Fibroblast of lung (primary cell): Measurements from ENCODE around the gene SLC38A2. TPM values are rescaled to one million over a fixed set of nuclear protein-coding genes. Genes with fewer than 3 reads are reported as not detected.

Experiments used
- DNase-seq, 2 donors: peaks; one replicate each; pipeline versions ENCODE4 v3.0.0 to v3.0.0-alpha.2; 2010; ENCODE audit warnings: low read depth in 2 of 2
- H2AFZ ChIP-seq: 2 replicates; pipeline ENCODE4 v1.5.1; 2012; ENCODE audit warnings: low read length, control low read depth, inconsistent platforms
- H3K27ac ChIP-seq: 2 replicates; pipeline ENCODE4 v1.5.1; 2011; ENCODE audit warnings: low read length, control low read depth; ENCODE audit not compliant: insufficient read depth
- H3K27me3 ChIP-seq: 2 replicates; pipeline ENCODE4 v1.5.1; 2011; ENCODE audit warnings: mild to moderate bottlenecking, low read length; ENCODE audit not compliant: control insufficient read depth, insufficient read depth
- H3K36me3 ChIP-seq: 2 replicates; pipeline ENCODE4 v1.5.1; 2011; ENCODE audit warnings: low read length; ENCODE audit not compliant: control insufficient read depth, insufficient read depth
- H3K4me1 ChIP-seq: 2 replicates; pipeline ENCODE4 v1.5.1; 2011; ENCODE audit warnings: low read length; ENCODE audit not compliant: control insufficient read depth, insufficient read depth; ENCODE audit errors: extremely low read depth
- H3K4me2 ChIP-seq: 2 replicates; pipeline ENCODE4 v1.5.1; 2011; ENCODE audit warnings: low read length, control low read depth; ENCODE audit not compliant: insufficient read depth; ENCODE audit errors: extremely low read depth
- H3K4me3 ChIP-seq, 4 experiments: fragments of 200-600 bp in 1 of 4; sonication (generic) in 1 of 4; replicated peaks in 1 of 4; 2 replicates each; pipeline ENCODE4 v1.5.1; 2011 to 2016; ENCODE audit warnings: low read length in 4 of 4, low read depth in 3 of 4, mild to moderate bottlenecking in 3 of 4, control low read depth in 2 of 4, inconsistent platforms in 1 of 4, mixed read lengths in 1 of 4; ENCODE audit not compliant: insufficient read depth in 1 of 4; ENCODE audit errors: control extremely low read depth in 1 of 4
- H3K79me2 ChIP-seq: 2 replicates; pipeline ENCODE4 v1.5.1; 2012; ENCODE audit warnings: mild to moderate bottlenecking, low read length, inconsistent platforms; ENCODE audit not compliant: control insufficient read depth, insufficient read depth
- H3K9ac ChIP-seq: 2 replicates; pipeline ENCODE4 v1.5.1; 2011; ENCODE audit warnings: mild to moderate bottlenecking, low read length, control low read depth; ENCODE audit not compliant: insufficient read depth
- H3K9me3 ChIP-seq: 2 replicates; pipeline ENCODE4 v1.5.1; 2012; ENCODE audit warnings: low read depth, low read length; ENCODE audit not compliant: control insufficient read depth, insufficient read depth
- H4K20me1 ChIP-seq: 2 replicates; pipeline ENCODE4 v1.5.1; 2011; ENCODE audit warnings: low read length; ENCODE audit not compliant: control insufficient read depth, insufficient read depth; ENCODE audit errors: extremely low read depth
- EZH2 ChIP-seq: IDR thresholded peaks from 2 replicates; pipeline ENCODE4 v1.5.1; 2012; ENCODE audit warnings: low read length, control low read depth, mild to moderate bottlenecking; ENCODE audit errors: missing control alignments
- polyA plus RNA-seq, 2 donors: library from polyadenylated mRNA; depleted of rRNA in 1 of 2; stranded (reverse) in 1 of 2; unstranded in 1 of 2; fragments of >200 nt; gene quantifications; 2 replicates each; pipeline ENCODE4 v1.2.1, GENCODE V29; 2011 to 2012; ENCODE audit warnings: missing spikeins in 1 of 2
- total RNA-seq: library from RNA; depleted of rRNA; stranded (reverse); fragments of >200 nt; gene quantifications from 2 replicates; pipeline ENCODE4 v1.2.1, GENCODE V29; 2014
- TF ChIP-seq, protein P1 (sequence below), 2 donors: IDR thresholded peaks in 1 of 2; conservative IDR thresholded peaks in 1 of 2; 1 replicate in 1 of 2; 2 replicates in 1 of 2; pipeline ENCODE4 v1.5.1; 2011 to 2012; ENCODE audit warnings: low read length in 2 of 2, control low read depth in 1 of 2, inconsistent platforms in 1 of 2, low read depth in 1 of 2, mild to moderate bottlenecking in 1 of 2

Gene SLC38A2
- total and polyA plus RNA-seq, 2 donors (not counting 1 experiment from before 2014, with no cell fraction given): 940 to 1,357 TPM

GRCh38 chr12:46370792-46371717 is 1.5 kb downstream of the SLC38A2 start:
- H3K4me1 ChIP-seq: peaks cover 7% of the 10 kb centered on the region
- peak; percentile 83 to 85 for DNase-seq

GRCh38 chr12:46370380-46370734 is 2.2 kb downstream of the SLC38A2 start:
- Histone ChIP-seq H2AFZ (no peak overlapping the region), H3K4me3 (peak overlapping the region; percentile 64 to 89 (median 82)), H3K4me1 (peaks cover 8% of the 10 kb centered on the region), H3K36me3 (peaks cover 19% of the 10 kb centered on the region), H3K9me3 (no peaks in the 10 kb centered on the region), H3K27ac (peak overlapping the region; percentile 98), H4K20me1 (peaks cover 23% of the 10 kb centered on the region), H3K4me2 (peak overlapping the region; percentile 99), H3K27me3 (no peaks in the 10 kb centered on the region), H3K79me2 (peaks cover 88% of the 10 kb centered on the region), H3K9ac (peak overlapping the region; percentile 92)
- peak in 1 of 2 donors; percentile 46 for DNase-seq
- TF ChIP-seq, protein P1, sequence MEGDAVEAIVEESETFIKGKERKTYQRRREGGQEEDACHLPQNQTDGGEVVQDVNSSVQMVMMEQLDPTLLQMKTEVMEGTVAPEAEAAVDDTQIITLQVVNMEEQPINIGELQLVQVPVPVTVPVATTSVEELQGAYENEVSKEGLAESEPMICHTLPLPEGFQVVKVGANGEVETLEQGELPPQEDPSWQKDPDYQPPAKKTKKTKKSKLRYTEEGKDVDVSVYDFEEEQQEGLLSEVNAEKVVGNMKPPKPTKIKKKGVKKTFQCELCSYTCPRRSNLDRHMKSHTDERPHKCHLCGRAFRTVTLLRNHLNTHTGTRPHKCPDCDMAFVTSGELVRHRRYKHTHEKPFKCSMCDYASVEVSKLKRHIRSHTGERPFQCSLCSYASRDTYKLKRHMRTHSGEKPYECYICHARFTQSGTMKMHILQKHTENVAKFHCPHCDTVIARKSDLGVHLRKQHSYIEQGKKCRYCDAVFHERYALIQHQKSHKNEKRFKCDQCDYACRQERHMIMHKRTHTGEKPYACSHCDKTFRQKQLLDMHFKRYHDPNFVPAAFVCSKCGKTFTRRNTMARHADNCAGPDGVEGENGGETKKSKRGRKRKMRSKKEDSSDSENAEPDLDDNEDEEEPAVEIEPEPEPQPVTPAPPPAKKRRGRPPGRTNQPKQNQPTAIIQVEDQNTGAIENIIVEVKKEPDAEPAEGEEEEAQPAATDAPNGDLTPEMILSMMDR (conservative IDR thresholded peaks at IDR 0.05 in 1 of 2, IDR thresholded peaks at IDR 0.05 in 1 of 2; ENCODE audit: low read depth in 1 of 2, low read length in 2 of 2): no peak
- no peak for TF ChIP-seq EZH2

More at GRCh38 chr12:46370792-46371717, 1.5 kb downstream of the SLC38A2 start:
- H2AFZ ChIP-seq: no peak overlapping the region
- H3K9me3 ChIP-seq: no peaks in the 10 kb centered on the region
- TF ChIP-seq EZH2: no peak
- TF ChIP-seq, protein P1 (conservative IDR thresholded peaks at IDR 0.05 in 1 of 2, IDR thresholded peaks at IDR 0.05 in 1 of 2; ENCODE audit: low read depth in 1 of 2, low read length in 2 of 2): no peak
- peak overlapping the region; percentile 98 for H3K27ac ChIP-seq
- H3K4me2 ChIP-seq: no peak overlapping the region
- H3K9ac ChIP-seq: peak overlapping the region; percentile 92
- H3K27me3 ChIP-seq: no peaks in the 10 kb centered on the region
- peaks cover 15% of the 10 kb centered on the region for H3K36me3 ChIP-seq
- H4K20me1 ChIP-seq: peaks cover 23% of the 10 kb centered on the region
- peaks cover 81% of the 10 kb centered on the region for H3K79me2 ChIP-seq
- H3K4me3 ChIP-seq: peak overlapping the region; percentile 64 to 89 (median 82)

- Histone ChIP-seq H3K9ac (peak overlapping the region; percentile 92), H3K9me3 (no peaks in the 10 kb centered on the region), H3K4me1 (peaks cover 8% of the 10 kb centered on the region), H3K79me2 (peaks cover 94% of the 10 kb centered on the region), H3K4me3 (peak overlapping the region; percentile 64 to 89 (median 82)), H3K27me3 (no peaks in the 10 kb centered on the region), H3K36me3 (peaks cover 21% of the 10 kb centered on the region), H2AFZ (no peak overlapping the region), H3K27ac (peak overlapping the region; percentile 98), H4K20me1 (peaks cover 23% of the 10 kb centered on the region), H3K4me2 (peak overlapping the region; percentile 99)
- DNase-seq: no peak
- no peak for TF ChIP-seq EZH2
- TF ChIP-seq, protein P1 (conservative IDR thresholded peaks at IDR 0.05 in 1 of 2, IDR thresholded peaks at IDR 0.05 in 1 of 2; ENCODE audit: low read depth in 1 of 2, low read length in 2 of 2): no peak
Measured at GRCh38 chr12:46369474-46370379, 2.8 kb downstream of the SLC38A2 start.
